GM12892 (cell line): ENCODE results near the gene LNP1.

Experiments
- DNase-seq: peaks from one replicate; pipeline ENCODE4 v3.0.0; 2011; ENCODE audit not compliant: insufficient read length
- FAIRE-seq: peaks from 2 replicates; lab custom pipeline; 2011; peaks lifted over from hg19 to GRCh38; lab: Jason Lieb, UNC
- POLR2AphosphoS5 ChIP-seq: IDR thresholded peaks from 2 replicates; pipeline ENCODE4 v1.6.1; 2011; ENCODE audit warnings: low read depth, low read length, control low read depth

The LNP1 gene

GRCh38 chr3:100503448-100503847, 102.1 kb downstream of the LNP1 start:
- no peak for FAIRE-seq
- DNase-seq, result no peak
- no peak for TF ChIP-seq POLR2AphosphoS5
